GM19025 (cell line): ENCODE data around the gene KPNA3.
"Not testable (repeated sequence)": the region's sequence is repeated elsewhere in the genome, so short reads cannot be mapped to it uniquely, and the experiment has no call there.

ENCODE experiments used
- ATAC-seq: cut with Tn5 transposase; IDR thresholded peaks from one replicate; pipeline ENCODE4 v1.9.1; 2021; ENCODE audit warnings: mild to moderate bottlenecking, low read depth, moderate library complexity; ENCODE audit not compliant: unreplicated experiment

Gene KPNA3

GRCh38 chr13:49810567-49811526 is 18.4 kb upstream of the KPNA3 start:
- no peak for ATAC-seq

DNA sequence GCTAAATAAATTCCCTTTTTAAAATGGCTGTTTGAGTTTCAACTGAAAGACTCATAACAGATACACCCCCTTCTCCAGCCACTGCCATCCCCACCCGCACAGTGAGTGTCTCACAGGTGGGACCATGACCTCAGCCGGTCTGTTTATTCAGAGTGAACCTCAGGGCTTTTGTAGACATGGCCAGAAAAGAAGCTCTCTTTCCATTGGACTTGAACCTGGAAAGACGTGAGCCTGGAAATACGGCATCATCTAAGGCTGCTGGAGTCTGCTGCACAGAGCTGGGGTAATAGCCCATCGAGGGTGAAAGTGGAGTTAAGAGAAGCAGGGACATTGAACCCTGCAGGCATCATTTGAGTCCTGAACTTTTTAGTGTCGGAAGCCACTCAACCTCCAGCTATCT is 15.2 kb upstream of the KPNA3 start:
- ATAC-seq = no peak

DNA sequence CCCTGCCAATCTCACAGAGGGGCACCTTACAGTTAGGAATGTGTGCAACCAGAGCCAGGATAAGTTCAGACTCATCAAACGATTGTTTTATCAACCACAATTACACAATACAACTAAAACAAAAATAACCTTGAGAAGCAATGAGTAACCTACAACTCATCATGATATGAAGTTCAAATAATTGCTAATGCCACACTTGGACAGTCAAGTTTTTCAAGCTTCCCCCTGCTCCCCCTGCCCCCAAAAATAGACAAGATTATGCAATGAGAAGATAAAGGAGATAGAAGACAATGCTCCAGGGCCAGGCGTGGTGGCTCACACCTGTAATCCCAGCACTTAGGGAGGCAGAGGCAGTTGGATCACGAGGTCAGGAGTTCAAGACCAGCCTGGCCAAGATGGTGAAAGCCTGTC is 13.6 kb upstream of the KPNA3 start:
- ATAC-seq = no peak

- not testable (repeated sequence) for ATAC-seq
Observed at GRCh38 chr13:49803047-49803446, 10.6 kb upstream of the KPNA3 start.

DNA sequence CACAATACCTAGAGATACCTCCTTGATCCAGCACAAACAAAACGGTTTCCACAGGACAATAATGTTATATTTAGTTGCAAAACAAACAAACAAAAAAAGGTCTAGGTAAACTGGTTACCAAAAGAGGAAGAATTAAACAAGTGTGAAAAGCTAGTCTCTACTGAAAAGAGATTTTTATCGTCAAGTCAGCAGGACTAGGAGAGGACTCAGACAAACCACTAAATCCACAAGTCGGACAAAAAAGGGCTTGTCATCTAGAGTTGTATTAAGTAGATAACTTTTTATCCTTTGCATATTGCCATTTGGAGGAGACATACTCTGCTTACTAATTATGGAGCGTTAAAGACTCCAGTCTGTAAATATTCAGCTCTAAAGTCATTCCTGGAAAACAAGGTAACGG is 9.9 kb upstream of the KPNA3 start:
- no peak for ATAC-seq

GRCh38 chr13:49791711-49792549 is 552 bp downstream of the KPNA3 start:
- peak; percentile 11 for ATAC-seq

- ATAC-seq = no peak
Observed at GRCh38 chr13:49791315-49791710, 1.2 kb downstream of the KPNA3 start.

GRCh38 chr13:49789968-49790367 is 2.5 kb downstream of the KPNA3 start:
- no peak for ATAC-seq

DNA sequence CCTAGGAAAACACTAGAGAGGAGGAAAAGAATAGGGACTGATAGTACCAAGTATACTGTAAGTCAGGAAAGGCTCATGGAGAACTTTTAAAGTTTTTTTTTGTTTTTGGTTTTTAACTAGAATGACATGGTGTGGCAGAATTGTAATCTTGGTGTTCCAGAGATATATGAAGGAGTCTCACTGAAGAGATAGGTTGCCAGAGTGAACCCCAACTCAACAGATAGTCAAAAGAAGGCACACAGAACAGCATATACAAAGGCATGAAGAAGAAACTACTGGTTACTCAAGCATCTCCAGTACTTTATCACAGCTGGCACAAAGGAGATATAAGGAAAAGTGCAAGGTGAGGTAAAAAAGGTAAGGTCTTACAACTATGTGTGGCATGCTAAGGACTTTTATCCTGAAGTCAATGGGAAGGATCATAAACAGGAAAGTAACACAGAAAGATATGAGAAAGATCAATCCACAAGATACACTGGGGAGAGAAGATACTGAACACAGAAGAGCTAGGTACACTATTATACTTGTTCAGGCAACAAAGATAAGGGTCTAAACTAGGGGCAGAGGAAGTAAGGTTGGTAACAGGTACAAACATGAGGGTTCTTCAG is 6.0 kb downstream of the KPNA3 start:
- no peak for ATAC-seq

GRCh38 chr13:49784886-49785570 is 7.5 kb downstream of the KPNA3 start:
- ATAC-seq = no peak

- ATAC-seq = no peak
Observed at GRCh38 chr13:49783865-49784264, 8.6 kb downstream of the KPNA3 start.

GRCh38 chr13:49782784-49783183 is 9.7 kb downstream of the KPNA3 start:
- ATAC-seq = no peak

GRCh38 chr13:49781806-49782205 is 10.7 kb downstream of the KPNA3 start:
- ATAC-seq = no peak

DNA sequence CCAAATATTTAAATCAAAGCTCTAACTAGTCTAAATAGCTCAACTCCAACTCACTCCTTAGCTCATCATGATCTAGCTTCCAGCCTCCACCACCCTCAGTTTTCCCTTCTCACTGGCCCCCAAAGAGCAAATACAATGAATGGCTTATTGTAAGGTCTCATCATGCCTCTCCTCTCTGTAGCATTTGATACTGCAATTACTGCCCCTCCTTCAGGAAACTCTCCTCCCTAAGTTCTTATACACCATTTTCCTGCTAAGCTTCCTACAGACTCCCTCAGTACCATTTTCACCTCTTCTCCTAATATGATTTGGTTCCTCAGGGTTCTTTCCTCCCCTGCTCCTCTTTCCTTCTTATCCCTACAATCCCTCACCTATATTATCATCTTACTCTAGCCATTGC is 12.8 kb downstream of the KPNA3 start:
- ATAC-seq = no peak

GRCh38 chr13:49777746-49778614 is 14.5 kb downstream of the KPNA3 start:
- no peak for ATAC-seq

- ATAC-seq = no peak
Observed at GRCh38 chr13:49776871-49777270, 15.6 kb downstream of the KPNA3 start.

- ATAC-seq = no peak
Observed at GRCh38 chr13:49774376-49775005, 18.0 kb downstream of the KPNA3 start.

DNA sequence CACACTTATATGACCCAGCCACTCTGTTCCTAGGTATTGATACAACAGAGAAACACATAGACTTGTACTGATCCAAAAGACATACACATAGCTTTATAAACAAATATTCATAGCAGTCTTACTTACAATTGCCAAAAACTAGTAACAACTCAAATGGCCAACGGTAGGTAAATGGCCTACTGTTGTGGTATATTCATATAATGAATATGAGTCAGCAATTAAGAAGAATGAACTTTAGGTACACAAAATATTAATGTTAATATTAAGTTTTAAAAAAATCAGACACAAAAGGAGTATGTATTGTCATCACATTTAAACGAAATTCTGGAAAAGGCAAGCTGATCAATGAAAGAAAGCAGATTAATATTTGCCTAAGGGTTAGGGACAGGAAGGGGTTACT is 19.7 kb downstream of the KPNA3 start:
- no peak for ATAC-seq

DNA sequence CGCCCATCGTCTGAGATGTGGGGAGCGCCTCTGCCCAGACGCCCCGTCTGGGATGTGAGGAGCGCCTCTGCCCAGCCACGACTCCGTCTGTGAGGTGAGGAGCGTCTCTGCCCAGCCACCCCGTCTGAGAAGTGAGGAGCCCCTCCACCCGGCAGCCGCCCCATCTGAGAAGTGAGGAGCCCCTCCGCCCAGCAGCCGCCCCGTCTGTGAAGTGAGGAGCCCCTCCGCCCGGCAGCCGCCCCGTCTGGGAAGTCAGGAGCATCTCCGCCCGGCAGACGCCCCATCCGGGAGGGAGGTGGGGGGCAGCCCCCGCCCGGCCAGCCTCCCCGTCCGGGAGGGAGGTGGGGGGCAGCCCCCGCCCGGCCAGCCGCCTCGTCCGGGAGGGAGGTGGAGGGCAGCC is 30.7 kb downstream of the KPNA3 start:
- not testable (repeated sequence) for ATAC-seq
